SK-N-MC (cell line): ENCODE data around the gene MRPL2.

ENCODE experiments used
- EZH2 ChIP-seq: fragments of 200-600 bp; sonication (generic); IDR thresholded peaks from one replicate; pipeline ENCODE4 v1.6.1; 2017; ENCODE audit warnings: antibody characterized with exemption
- FOXP2 ChIP-seq: optimal IDR thresholded peaks from 2 replicates; pipeline ENCODE3; 2011; ENCODE audit warnings: mild to moderate bottlenecking, moderate library complexity; ENCODE audit not compliant: insufficient read depth; ENCODE audit errors: extremely low read length, control extremely low read depth
- POLR2AphosphoS5 ChIP-seq: IDR thresholded peaks from 2 replicates; pipeline ENCODE4 v1.6.1; 2012; ENCODE audit warnings: mild to moderate bottlenecking, low read depth, low read length, borderline replicate concordance

- peak; percentile 46 for TF ChIP-seq FOXP2
- TF ChIP-seq POLR2AphosphoS5 = peak; percentile 97
- no peak for TF ChIP-seq EZH2
Observed at GRCh38 chr6:43053545-43054205, 5.6 kb downstream of the MRPL2 start, which contains the start of gene CUL7.
